Right lobe of liver (tissue), 4 donors: ENCODE data around the gene YIPF4.

Experiments
- POLR2A ChIP-seq: fragments of 450-650 bp; IDR thresholded peaks from one replicate; pipeline ENCODE4 v1.6.1; 2017; ENCODE audit warnings: antibody characterized with exemption, mild to moderate bottlenecking
- TF ChIP-seq, protein P1 (sequence below), 4 donors: fragments of 200-600 bp in 3 of 4; fragments of 450-650 bp in 1 of 4; IDR thresholded peaks; one replicate each; pipeline versions ENCODE4 v1.5.1 to v1.8.0; 2016 to 2022; ENCODE audit warnings: antibody characterized with exemption in 4 of 4, mild to moderate bottlenecking in 2 of 4
- donor health status: DM: no; HTN: no; CAD: no.
- donor health status: DM: no; HTN: no; CAD: no.
- donor health status: DM: no; HTN: yes; CAD: no.

GRCh38 chr2:32248299-32248698 lies 29.4 kb upstream of the YIPF4 start:
- TF ChIP-seq, protein P1, sequence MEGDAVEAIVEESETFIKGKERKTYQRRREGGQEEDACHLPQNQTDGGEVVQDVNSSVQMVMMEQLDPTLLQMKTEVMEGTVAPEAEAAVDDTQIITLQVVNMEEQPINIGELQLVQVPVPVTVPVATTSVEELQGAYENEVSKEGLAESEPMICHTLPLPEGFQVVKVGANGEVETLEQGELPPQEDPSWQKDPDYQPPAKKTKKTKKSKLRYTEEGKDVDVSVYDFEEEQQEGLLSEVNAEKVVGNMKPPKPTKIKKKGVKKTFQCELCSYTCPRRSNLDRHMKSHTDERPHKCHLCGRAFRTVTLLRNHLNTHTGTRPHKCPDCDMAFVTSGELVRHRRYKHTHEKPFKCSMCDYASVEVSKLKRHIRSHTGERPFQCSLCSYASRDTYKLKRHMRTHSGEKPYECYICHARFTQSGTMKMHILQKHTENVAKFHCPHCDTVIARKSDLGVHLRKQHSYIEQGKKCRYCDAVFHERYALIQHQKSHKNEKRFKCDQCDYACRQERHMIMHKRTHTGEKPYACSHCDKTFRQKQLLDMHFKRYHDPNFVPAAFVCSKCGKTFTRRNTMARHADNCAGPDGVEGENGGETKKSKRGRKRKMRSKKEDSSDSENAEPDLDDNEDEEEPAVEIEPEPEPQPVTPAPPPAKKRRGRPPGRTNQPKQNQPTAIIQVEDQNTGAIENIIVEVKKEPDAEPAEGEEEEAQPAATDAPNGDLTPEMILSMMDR (IDR thresholded peaks at IDR 0.05): no peak
- TF ChIP-seq POLR2A: no peak
